Gastrocnemius medialis (tissue), 4 donors: ENCODE data around the gene SLC34A3. TPM values are rescaled to one million over a fixed set of nuclear protein-coding genes. Genes with fewer than 3 reads are reported as not detected.

Experiments used
- ATAC-seq, 2 donors: fragments of 150-250 bp; one replicate each; pipeline ENCODE4 v1.9.1; 2016
- DNase-seq, 2 donors: peaks; one replicate each; pipeline ENCODE4 v3.0.0-alpha.2; 2019
- H3K27ac ChIP-seq, 4 donors: fragments of 200-600 bp; sonication (generic); 1 replicate in 1 of 4; 2 replicates in 3 of 4; pipeline ENCODE4 v1.5.1; 2016 to 2018; ENCODE audit warnings: mild to moderate bottlenecking in 2 of 4, moderate library complexity in 1 of 4
- H3K27me3 ChIP-seq, 3 donors: fragments of 200-600 bp; sonication (generic) in 2 of 3; 1 replicate in 1 of 3; 2 replicates in 2 of 3; pipeline versions ENCODE4 v1.5.1 to v1.6.0; 2016 to 2019; ENCODE audit warnings: mild to moderate bottlenecking in 1 of 3, moderate library complexity in 1 of 3
- H3K36me3 ChIP-seq, 2 donors: fragments of 200-600 bp; sonication (generic) in 1 of 2; one replicate each; pipeline ENCODE4 v1.5.1; 2017 to 2018
- H3K4me1 ChIP-seq, 2 donors: fragments of 200-600 bp; sonication (generic) in 1 of 2; one replicate each; pipeline ENCODE4 v1.5.1; 2016 to 2017; ENCODE audit warnings: mild to moderate bottlenecking in 2 of 2
- H3K4me3 ChIP-seq, 4 donors: fragments of 200-600 bp; sonication (generic) in 3 of 4; 1 replicate in 1 of 4; 2 replicates in 3 of 4; pipeline ENCODE4 v1.5.1; 2016 to 2019; ENCODE audit warnings: mild to moderate bottlenecking in 2 of 4
- H3K9me3 ChIP-seq, 3 donors: fragments of 200-600 bp; sonication (generic) in 2 of 3; 1 replicate in 1 of 3; 2 replicates in 2 of 3; pipeline ENCODE4 v1.5.1; 2016 to 2019
- POLR2A ChIP-seq, 2 donors: fragments of 450-650 bp; IDR thresholded peaks; one replicate each; pipeline ENCODE4 v1.6.1; 2017; ENCODE audit warnings: antibody characterized with exemption in 2 of 2, mild to moderate bottlenecking in 2 of 2, moderate library complexity in 2 of 2
- in situ Hi-C, 4 donors: fragments of 200-750 bp; cut with MboI; loops; one replicate each; pipeline versions ENCODE4 v1.15.0 to v1.8.0; 2017; ENCODE audit warnings: low sequenced_read_pairs in 4 of 4
- intact Hi-C: fragments of 100-400 bp; cut with DNase I; formaldehyde crosslinking; loops from one replicate; pipeline ENCODE4 v1.15.1; 2023; ENCODE audit warnings: low total_unique reads
- total RNA-seq, 4 donors: library from RNA; depleted of rRNA; stranded (reverse); fragments of >200 nt; gene quantifications; one replicate each; pipeline versions ENCODE4 v1.1.0 to v1.2.3, GENCODE V29; 2016
- TF ChIP-seq, protein P1 (sequence below), 5 experiments: fragments of 450-650 bp in 3 of 5; fragments of 200-600 bp in 2 of 5; sonication (generic) in 2 of 5; IDR thresholded peaks in 4 of 5; conservative IDR thresholded peaks in 1 of 5; 1 replicate in 4 of 5; 2 replicates in 1 of 5; pipeline ENCODE4 v1.5.1; 2016 to 2019; ENCODE audit warnings: antibody characterized with exemption in 5 of 5, mild to moderate bottlenecking in 3 of 5, moderate library complexity in 3 of 5

SLC34A3 gene
- total RNA-seq, 4 donors from 2014 or later, result not detected

DNA sequence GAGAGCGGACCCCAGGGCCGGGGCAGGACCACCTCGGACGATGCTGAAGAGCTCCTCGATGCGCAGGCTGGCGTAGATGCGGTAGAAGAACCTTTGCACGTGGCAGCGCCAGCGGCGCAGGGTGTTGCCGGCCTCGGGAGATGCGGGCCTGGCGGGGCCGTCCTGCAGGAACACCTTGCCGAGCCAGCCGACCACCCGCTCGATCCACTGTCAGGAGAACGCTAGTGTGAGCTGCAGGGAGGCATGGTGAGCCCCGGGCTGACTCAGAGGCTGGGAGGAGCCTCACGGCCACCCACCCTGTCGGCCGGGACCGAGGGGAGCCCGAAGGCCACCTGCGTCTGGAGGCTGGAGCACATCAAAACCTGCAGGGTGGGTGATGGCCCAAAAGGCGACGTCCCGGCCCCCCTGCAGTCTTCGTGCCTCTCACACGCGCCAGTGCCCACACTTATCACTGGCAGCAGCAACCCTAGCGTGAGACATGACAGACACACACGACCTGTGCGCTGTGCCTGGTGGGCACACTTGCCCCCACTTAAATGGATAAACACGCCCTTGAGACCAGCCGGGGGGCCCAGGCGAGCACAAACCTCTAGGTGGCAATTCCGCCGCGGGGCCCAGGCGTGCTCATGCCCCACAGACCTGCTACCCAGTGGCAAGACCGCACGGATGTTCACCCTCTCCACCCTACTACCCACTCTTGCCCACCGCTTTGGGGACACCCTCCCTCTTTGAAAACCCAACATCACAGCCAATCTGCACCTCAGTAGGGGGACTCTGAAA, 45.6 kb upstream of the SLC34A3 start:
- Histone ChIP-seq H3K4me3 (no peak overlapping the region), H3K27ac (no peak overlapping the region), H3K27me3 (no peaks in the 10 kb centered on the region), H3K36me3 (peaks cover 3 to 54% of the 10 kb centered on the region in 2 donors), H3K9me3 (no peaks in the 10 kb centered on the region), H3K4me1 (peaks cover 32 to 37% of the 10 kb centered on the region in 2 donors)
- ATAC-seq (no peak), DNase-seq (no peak)
- in situ Hi-C loops (no loop called here), intact Hi-C loops (no loop called here)
- TF ChIP-seq, protein P1, sequence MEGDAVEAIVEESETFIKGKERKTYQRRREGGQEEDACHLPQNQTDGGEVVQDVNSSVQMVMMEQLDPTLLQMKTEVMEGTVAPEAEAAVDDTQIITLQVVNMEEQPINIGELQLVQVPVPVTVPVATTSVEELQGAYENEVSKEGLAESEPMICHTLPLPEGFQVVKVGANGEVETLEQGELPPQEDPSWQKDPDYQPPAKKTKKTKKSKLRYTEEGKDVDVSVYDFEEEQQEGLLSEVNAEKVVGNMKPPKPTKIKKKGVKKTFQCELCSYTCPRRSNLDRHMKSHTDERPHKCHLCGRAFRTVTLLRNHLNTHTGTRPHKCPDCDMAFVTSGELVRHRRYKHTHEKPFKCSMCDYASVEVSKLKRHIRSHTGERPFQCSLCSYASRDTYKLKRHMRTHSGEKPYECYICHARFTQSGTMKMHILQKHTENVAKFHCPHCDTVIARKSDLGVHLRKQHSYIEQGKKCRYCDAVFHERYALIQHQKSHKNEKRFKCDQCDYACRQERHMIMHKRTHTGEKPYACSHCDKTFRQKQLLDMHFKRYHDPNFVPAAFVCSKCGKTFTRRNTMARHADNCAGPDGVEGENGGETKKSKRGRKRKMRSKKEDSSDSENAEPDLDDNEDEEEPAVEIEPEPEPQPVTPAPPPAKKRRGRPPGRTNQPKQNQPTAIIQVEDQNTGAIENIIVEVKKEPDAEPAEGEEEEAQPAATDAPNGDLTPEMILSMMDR (IDR thresholded peaks at IDR 0.05 in 4 of 5, conservative IDR thresholded peaks at IDR 0.05 in 1 of 5), result no peak
- no peak for TF ChIP-seq POLR2A (IDR thresholded peaks at IDR 0.05)

DNA sequence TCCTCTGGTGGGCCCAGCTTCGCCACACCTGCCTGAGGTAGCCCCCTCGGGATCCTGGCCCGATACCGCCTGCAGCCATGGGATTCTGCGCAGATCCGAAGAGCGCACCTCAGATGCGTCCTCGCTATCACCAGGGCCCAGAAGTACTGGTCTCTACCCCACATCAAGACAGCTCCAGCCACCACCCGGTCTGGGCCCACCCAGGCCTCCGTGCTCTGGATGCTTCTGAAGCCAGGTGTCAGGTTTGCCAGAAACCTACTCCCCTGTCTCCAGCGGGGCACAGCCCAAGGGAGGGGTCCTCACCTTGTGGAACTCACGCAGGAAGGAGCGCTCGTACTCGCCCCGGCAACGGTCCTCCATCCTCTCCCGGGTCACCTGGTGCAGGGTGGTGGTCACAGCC, 44.8 kb upstream of the SLC34A3 start:
- peaks cover 3 to 54% of the 10 kb centered on the region in 2 donors for H3K36me3 ChIP-seq
- TF ChIP-seq, protein P1 (IDR thresholded peaks at IDR 0.05 in 4 of 5, conservative IDR thresholded peaks at IDR 0.05 in 1 of 5), result no peak
- TF ChIP-seq POLR2A (IDR thresholded peaks at IDR 0.05), result no peak
- no peaks in the 10 kb centered on the region for H3K9me3 ChIP-seq
- ATAC-seq (no peak), DNase-seq (no peak)
- intact Hi-C loops, result no loop called here
- H3K27ac ChIP-seq, result no peak overlapping the region
- no peak overlapping the region for H3K4me3 ChIP-seq
- peaks cover 39 to 44% of the 10 kb centered on the region in 2 donors for H3K4me1 ChIP-seq
- H3K27me3 ChIP-seq, result no peaks in the 10 kb centered on the region
- in situ Hi-C loops, result no loop called here

DNA sequence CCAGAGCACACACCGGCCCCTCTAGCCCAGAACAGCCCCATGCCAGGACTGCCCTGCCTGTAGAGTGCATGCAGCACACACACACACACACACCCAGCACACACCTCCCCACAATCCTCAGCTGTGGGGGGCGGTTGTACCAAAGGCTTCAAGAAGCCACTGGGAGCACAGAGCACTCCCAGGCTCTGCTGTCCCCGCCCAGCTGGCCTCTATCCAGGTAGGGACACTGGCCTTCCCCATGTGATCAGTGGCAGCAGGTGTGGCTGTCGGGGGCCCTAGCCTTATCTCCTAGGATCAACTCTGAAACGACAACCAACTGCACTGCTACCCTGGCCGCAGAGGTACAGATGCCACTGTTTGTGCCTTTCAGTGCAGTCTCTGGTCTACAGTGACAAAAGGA, 44.3 kb upstream of the SLC34A3 start:
- intact Hi-C loops (no loop called here), in situ Hi-C loops (no loop called here)
- peak in 1 of 2 donors; percentile 40 for DNase-seq
- no peak for ATAC-seq
- H3K27ac ChIP-seq, result peak overlapping the region in 1 of 4 donors; percentile 22
- peak overlapping the region in 3 of 4 donors; percentile 68 to 100 (median 96) for H3K4me3 ChIP-seq
- no peaks in the 10 kb centered on the region for H3K9me3 ChIP-seq
- H3K36me3 ChIP-seq, result peaks cover 3 to 54% of the 10 kb centered on the region in 2 donors
- H3K4me1 ChIP-seq, result peaks cover 39 to 44% of the 10 kb centered on the region in 2 donors
- TF ChIP-seq POLR2A (IDR thresholded peaks at IDR 0.05), result no peak
- TF ChIP-seq, protein P1 (IDR thresholded peaks at IDR 0.05 in 4 of 5, conservative IDR thresholded peaks at IDR 0.05 in 1 of 5), result no peak
- no peaks in the 10 kb centered on the region for H3K27me3 ChIP-seq

DNA sequence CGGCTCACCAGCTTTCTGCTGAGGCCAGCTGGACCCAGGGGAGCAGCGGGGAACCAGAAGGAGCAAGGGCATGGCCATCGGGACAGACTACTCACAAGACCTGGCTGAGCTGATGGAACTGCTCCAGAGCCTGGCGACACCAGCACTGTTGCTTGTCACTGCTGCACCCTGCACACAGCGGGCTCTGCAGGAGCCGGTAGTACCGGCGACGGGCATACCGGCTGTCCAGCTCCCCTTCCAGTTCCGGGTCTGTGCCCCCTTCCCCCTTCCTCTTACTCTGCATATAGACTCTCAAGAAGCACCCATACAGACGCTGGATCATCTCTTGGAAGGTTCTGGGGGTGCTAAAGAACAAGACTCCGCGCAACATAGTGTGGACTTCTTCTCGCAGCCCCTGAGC, 43.3 kb upstream of the SLC34A3 start:
- H3K9me3 ChIP-seq, result no peaks in the 10 kb centered on the region
- peak overlapping the region in 1 of 4 donors; percentile 85 for H3K27ac ChIP-seq
- H3K36me3 ChIP-seq, result peaks cover 3 to 50% of the 10 kb centered on the region in 2 donors
- H3K27me3 ChIP-seq, result no peaks in the 10 kb centered on the region
- peak overlapping the region; percentile 68 to 100 (median 97) for H3K4me3 ChIP-seq
- peaks cover 39 to 44% of the 10 kb centered on the region in 2 donors for H3K4me1 ChIP-seq
- no peak for DNase-seq
- in situ Hi-C loops, result no loop called here
- intact Hi-C loops, result no loop called here
- TF ChIP-seq, protein P1 (IDR thresholded peaks at IDR 0.05 in 4 of 5, conservative IDR thresholded peaks at IDR 0.05 in 1 of 5), result no peak
- TF ChIP-seq POLR2A (IDR thresholded peaks at IDR 0.05), result no peak
- ATAC-seq, result no peak
